ENCODE data around the gene DSG4. TPM values are rescaled to one million over a fixed set of nuclear protein-coding genes. Genes with fewer than 3 reads are reported as not detected.
A peak's percentile ranks its signal among the peaks of the same experiment; 100 is the strongest.

Gene DSG4
- polyA plus RNA-seq, 2 of the 4 experiments (the other 2 are of a cell fraction): 0.03 TPM; not detected in 1

GRCh38 chr18:31424383-31424988 is 47.9 kb downstream of the DSG4 start:
- DNase-seq (ENCODE audit: low read depth in 1 of 2, low spot score in 1 of 2): peak; percentile 4 to 42
- ChIA-PET CTCF (interaction anchor here (0.5 to 4.7 kb wide), 44 partner anchors 9 to 426 kb away, joined by 3 to 55 read pairs (median 5); no protein-coding TSS in a partner anchor), POLR2A (no interaction called here)
- H3K4me2 ChIP-seq: no peak overlapping the region
- TF ChIP-seq, protein P1, sequence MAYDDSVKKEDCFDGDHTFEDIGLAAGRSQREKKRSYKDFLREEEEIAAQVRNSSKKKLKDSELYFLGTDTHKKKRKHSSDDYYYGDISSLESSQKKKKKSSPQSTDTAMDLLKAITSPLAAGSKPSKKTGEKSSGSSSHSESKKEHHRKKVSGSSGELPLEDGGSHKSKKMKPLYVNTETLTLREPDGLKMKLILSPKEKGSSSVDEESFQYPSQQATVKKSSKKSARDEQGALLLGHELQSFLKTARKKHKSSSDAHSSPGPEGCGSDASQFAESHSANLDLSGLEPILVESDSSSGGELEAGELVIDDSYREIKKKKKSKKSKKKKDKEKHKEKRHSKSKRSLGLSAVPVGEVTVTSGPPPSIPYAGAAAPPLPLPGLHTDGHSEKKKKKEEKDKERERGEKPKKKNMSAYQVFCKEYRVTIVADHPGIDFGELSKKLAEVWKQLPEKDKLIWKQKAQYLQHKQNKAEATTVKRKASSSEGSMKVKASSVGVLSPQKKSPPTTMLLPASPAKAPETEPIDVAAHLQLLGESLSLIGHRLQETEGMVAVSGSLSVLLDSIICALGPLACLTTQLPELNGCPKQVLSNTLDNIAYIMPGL (CRISPR knock-in tag; IDR thresholded peaks at IDR 0.05; ENCODE audit: borderline replicate concordance): no peak
- TF ChIP-seq CTCF (IDR thresholded peaks at IDR 0.05) (peak; percentile 71), JUN (IDR thresholded peaks at IDR 0.05) (no peak), ATOH8 (CRISPR knock-in tag; IDR thresholded peaks at IDR 0.05; ENCODE audit: low read depth) (no peak), E2F6 (IDR thresholded peaks at IDR 0.05; ENCODE audit: borderline replicate concordance, low read depth) (no peak), TP53 (CRISPR knock-in tag; IDR thresholded peaks at IDR 0.05) (no peak), HOXB13 (CRISPR knock-in tag; IDR thresholded peaks at IDR 0.05; ENCODE audit: low read depth) (no peak), ZNF302 (CRISPR knock-in tag; IDR thresholded peaks at IDR 0.05) (no peak), REST (IDR thresholded peaks at IDR 0.05) (no peak), HOXB5 (CRISPR knock-in tag; IDR thresholded peaks at IDR 0.05) (no peak), FOXS1 (CRISPR knock-in tag; IDR thresholded peaks at IDR 0.05) (no peak), RAD21 (conservative IDR thresholded peaks at IDR 0.05 in 1 of 2, IDR thresholded peaks at IDR 0.05 in 1 of 2) (peak; percentile 81 to 84), CBX8 (IDR thresholded peaks at IDR 0.05) (no peak), MAFK (IDR thresholded peaks at IDR 0.05; ENCODE audit: partially characterized antibody) (peak; percentile 64), KDM5A (IDR thresholded peaks at IDR 0.05) (no peak), BHLHE40 (IDR thresholded peaks at IDR 0.05; ENCODE audit: low read depth, low read length) (no peak), SMC3 (IDR thresholded peaks at IDR 0.05) (peak; percentile 71)
- TF ChIP-seq, protein P2, sequence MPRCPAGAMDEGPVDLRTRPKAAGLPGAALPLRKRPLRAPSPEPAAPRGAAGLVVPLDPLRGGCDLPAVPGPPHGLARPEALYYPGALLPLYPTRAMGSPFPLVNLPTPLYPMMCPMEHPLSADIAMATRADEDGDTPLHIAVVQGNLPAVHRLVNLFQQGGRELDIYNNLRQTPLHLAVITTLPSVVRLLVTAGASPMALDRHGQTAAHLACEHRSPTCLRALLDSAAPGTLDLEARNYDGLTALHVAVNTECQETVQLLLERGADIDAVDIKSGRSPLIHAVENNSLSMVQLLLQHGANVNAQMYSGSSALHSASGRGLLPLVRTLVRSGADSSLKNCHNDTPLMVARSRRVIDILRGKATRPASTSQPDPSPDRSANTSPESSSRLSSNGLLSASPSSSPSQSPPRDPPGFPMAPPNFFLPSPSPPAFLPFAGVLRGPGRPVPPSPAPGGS (IDR thresholded peaks at IDR 0.05): no peak
- no peak overlapping the region for H3K4me3 ChIP-seq
- no peak for FAIRE-seq
- 0 out of 3 replicates have a peak, but pooled peaks cover 1% of the 10 kb centered on the region for H3K4me1 ChIP-seq
- no peaks in the 10 kb centered on the region for H3K9me3 ChIP-seq
- ATAC-seq: peak; percentile 68 to 81; a peak in 5 of 6 replicates
- no peak overlapping the region for H3K27ac ChIP-seq
- 11% methylated on average over 7 of the region's 7 CpGs for WGBS (ENCODE audit: missing lambda C conversion rate)
